ENCODE measurements around the gene HCST.
"Not testable (repeated sequence)": the region's sequence is repeated elsewhere in the genome, so short reads cannot be mapped to it uniquely, and the experiment has no call there.

HCST gene

GRCh38 chr19:35904311-35905068 lies 2.2 kb downstream of the HCST start:
- no peak for DNase-seq (ENCODE audit: low read depth in 2 of 2)

GRCh38 chr19:35905178-35905727 lies 2.9 kb downstream of the HCST start:
- no peak for DNase-seq (ENCODE audit: low read depth in 2 of 2)

DNA sequence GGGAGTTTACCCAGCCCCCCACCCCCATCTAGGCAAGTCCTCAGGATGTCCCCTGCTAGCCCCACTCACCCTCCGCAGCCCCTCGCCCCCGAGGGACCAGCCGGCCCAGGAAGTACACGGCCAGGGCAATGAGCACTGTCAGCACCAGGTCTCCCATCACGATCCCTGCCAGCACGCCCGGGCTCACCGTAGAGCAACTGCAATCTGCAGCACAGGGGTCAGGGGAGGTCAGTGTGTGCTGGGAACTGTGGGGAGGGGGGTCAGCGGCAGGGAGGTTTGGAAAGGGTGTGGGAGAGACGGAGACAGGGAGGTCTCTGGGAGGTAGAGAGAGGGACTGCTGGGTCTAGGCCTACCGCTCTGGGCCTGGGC lies 5.0 kb downstream of the HCST start:
- no peak for DNase-seq (ENCODE audit: low read depth in 2 of 2)

DNA sequence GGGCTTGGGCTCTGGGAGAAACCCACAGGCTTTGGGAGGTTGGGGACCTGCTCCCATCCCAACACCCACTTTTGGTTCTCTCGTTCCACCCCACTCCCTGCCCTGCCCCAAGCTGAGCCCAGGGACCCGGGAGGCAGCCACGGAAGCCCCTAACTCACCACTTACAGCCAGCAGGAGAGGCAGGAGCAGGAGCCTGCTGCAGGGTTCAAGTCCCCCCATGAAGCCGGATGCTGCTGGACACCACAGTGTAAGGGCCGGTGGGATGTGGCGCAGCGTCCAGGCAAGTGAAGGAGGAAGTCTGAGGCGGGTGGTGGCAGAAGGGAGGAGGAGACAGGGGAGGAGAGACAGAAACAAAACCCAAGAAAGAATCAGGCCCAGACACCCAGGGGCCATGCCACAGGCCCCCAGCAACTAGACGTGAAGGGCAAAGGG lies 5.7 kb downstream of the HCST start, which contains the start of gene TYROBP:
Gene TYROBP, minus strand, starts transcription at position 286 of the 432 bp plus-strand sequence. Its CDS starts 67 bp downstream, at position 219.
- no peak for DNase-seq (ENCODE audit: low read depth in 2 of 2)

- DNase-seq (ENCODE audit: low read depth in 2 of 2) = no peak
Observed at GRCh38 chr19:35908973-35909683, 6.8 kb downstream of the HCST start.

- DNase-seq (ENCODE audit: low read depth in 2 of 2) = no peak
Observed at GRCh38 chr19:35909684-35910035, 7.3 kb downstream of the HCST start.

GRCh38 chr19:35910355-35910754 lies 8.0 kb downstream of the HCST start:
- DNase-seq (ENCODE audit: low read depth in 2 of 2) = not testable (repeated sequence)

DNA sequence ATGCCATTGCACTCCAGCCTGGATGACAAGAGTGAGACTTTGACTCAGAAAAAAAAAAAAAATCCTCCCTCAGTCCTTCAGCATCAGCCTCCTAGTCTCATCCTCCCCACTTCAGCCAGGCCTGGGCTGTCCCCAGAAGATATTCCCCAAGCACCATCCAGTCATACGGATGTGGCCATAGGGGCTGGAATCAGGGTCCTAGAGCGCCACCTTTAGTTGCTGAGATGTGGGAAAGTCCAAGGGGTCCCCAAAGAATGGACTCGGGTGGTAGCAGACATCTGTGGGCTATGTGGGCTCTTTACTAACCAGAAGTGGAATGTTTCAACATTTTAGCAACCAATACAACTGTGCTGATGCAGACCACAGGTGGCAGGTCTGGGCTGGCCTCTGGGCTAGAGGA lies 8.8 kb downstream of the HCST start:
- DNase-seq (ENCODE audit: low read depth in 2 of 2) = no peak

DNA sequence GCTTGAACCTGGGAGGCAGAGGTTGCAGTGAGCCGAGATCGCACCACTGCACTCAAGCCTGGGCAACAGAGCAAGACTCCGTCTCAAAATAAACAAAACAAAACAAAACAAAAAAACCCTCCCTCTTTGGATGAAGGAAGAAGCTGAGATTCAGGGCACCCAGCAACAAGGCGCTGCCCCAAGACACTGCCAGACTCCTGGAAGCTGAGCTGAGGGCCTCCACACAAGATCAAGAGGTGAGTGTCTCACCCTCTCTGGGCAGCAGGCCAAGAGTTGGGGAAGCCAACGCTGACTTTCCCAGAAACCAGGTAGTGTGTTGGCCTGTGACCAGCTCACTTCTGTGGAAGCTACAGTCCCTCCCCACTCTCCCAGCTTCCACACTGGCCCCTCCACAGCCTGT lies 9.5 kb downstream of the HCST start:
- DNase-seq (ENCODE audit: low read depth in 2 of 2) = no peak

DNA sequence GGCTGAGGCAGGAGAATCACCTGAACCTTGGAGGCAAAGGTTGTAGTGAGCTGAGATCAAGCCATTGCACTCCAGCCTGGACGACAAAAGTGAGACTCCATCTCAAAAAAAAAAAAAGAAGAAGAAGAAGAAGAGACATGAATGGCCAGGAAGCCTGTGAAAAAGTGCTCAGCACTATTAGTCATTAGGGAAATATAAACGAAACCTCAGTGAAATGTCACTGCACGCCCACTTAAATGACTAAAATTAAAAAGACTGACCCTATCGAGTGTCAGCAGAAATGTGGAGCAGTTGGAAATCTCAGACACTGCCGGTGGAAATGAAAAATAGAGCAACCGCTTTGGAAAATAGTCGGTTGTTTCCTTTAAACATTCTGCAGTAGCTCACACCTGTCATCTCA lies 11.3 kb downstream of the HCST start:
- DNase-seq (ENCODE audit: low read depth in 2 of 2) = no peak

GRCh38 chr19:35915443-35915842 lies 13.1 kb downstream of the HCST start:
- DNase-seq (ENCODE audit: low read depth in 2 of 2) = no peak

GRCh38 chr19:35919306-35919705 lies 17.0 kb downstream of the HCST start:
- DNase-seq (ENCODE audit: low read depth in 2 of 2) = no peak

GRCh38 chr19:35921012-35921411 lies 18.7 kb downstream of the HCST start:
- DNase-seq (ENCODE audit: low read depth in 2 of 2) = no peak

DNA sequence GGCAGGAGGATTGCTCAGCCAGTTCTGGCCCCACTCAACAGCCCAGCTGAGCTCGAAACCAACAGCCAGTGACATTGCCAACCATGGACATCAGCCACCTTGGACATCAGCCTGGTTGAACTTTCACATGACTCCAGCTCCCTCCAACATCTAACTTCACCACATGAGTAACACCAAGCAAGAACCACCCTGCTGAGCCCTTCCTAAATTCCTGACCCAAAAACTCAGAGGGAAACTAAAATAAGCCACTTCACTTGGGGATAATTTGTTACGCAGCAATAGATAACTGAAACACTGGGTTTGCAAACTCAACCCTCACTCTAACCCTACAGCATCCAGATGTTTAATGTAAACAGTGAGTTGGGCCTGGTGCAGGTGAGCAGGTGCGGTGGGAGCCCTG lies 23.2 kb downstream of the HCST start:
- no peak for DNase-seq (ENCODE audit: low read depth in 2 of 2)

DNA sequence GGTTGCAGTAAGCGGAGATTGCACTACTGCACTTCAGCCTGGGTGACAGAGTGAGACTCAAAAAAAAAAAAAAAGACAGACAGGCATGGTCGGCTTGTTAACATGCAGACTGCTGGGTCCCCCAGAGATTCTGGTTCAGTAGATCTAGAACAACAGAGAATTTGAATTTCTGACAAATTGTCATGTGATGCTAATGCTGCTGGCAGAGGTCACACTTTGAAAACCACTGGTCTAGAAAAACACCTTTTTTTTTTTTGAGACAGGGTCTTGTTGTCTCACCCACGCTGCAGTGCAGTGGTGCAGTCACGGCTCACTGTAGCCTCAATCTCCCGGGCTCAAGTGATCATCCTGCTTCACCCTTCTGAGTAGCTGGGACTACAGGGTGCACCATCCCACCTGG lies 26.2 kb downstream of the HCST start:
- no peak for DNase-seq (ENCODE audit: low read depth in 2 of 2)

- no peak for DNase-seq (ENCODE audit: low read depth in 2 of 2)
Observed at GRCh38 chr19:35929876-35930275, 27.5 kb downstream of the HCST start.

DNA sequence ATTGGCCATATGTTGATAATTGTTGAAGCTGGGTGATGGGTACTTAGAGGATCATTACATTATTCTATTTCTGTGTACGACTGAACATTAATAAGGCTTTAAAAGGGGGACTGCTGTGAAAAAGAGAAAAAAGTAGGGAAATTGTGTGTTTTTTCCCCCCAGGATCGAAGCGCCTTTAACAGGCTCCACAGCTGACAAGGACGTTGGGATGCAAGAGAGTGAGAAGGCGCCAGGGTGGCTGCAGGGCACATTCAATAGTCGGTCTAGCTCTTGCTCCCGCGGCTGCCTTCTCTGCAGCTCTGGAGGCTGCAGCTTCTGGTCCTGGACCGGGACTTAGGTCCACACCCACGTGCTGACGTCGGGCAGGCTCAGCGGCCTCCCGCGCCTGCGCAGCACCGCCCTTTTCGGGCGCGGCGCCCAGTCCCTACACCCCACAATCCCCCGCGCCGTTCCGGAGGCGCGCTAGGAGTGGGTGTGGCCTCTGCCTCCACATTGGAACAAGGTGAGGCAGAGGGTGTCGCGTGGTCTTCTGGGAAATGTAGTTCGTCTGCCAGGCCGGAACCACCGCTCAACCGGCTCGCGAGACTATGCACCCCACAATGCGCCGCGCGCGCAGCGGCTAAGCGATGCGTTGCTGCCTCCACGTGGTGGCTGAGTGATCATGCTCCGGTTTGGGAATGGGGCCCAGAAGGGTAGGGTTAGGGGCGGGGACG lies 29.0 kb downstream of the HCST start:
- peak; percentile 99 for DNase-seq (ENCODE audit: low read depth in 2 of 2)

DNA sequence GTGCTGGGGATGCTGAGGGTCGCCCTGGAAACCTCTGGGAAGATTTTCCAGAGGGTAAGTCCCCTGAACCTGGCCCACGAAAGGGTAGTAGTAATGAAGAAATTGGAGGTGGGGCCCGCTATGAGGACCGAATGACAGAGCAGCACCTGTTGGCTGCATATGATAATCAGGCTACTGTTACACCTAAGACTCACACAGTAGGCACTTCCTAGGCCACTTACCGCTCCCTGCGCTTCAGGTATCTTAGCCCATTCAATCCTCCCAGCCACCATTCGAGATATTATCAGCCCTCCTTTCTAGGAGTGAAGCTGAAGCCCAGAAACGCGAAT lies 29.5 kb downstream of the HCST start:
- no peak for DNase-seq (ENCODE audit: low read depth in 2 of 2)

- no peak for DNase-seq (ENCODE audit: low read depth in 2 of 2)
Observed at GRCh38 chr19:35932291-35932936, 30.1 kb downstream of the HCST start.

- DNase-seq (ENCODE audit: low read depth in 2 of 2) = no peak
Observed at GRCh38 chr19:35935911-35936737, 33.8 kb downstream of the HCST start, which contains the start of gene LRFN3. Gene LRFN3, plus strand, starts transcription at chr19:35936374. Its CDS starts 3,052 bp downstream, at chr19:35939426.

GRCh38 chr19:35936738-35937268 lies 34.5 kb downstream of the HCST start:
- DNase-seq (ENCODE audit: low read depth in 2 of 2) = no peak
